Sigmoid colon (tissue), 7 donors: ENCODE measurements around the gene JMY. TPM values are rescaled to one million over a fixed set of nuclear protein-coding genes. Genes with fewer than 3 reads are reported as not detected.

Experiments used
- DNase-seq: peaks from one replicate; pipeline ENCODE4 v3.0.0-alpha.2; 2019
- H3K27ac ChIP-seq, 4 donors: fragments of 200-600 bp; sonication (generic); one replicate each; pipeline ENCODE4 v1.5.1; 2016 to 2019; ENCODE audit warnings: mild to moderate bottlenecking in 1 of 4
- H3K27me3 ChIP-seq, 3 donors: fragments of 200-600 bp; sonication (generic); one replicate each; pipeline ENCODE4 v1.5.1; 2019; ENCODE audit warnings: mild to moderate bottlenecking in 1 of 3
- H3K36me3 ChIP-seq, 4 donors: fragments of 200-600 bp; sonication (generic); one replicate each; pipeline ENCODE4 v1.5.1; 2016 to 2019
- H3K4me1 ChIP-seq, 4 donors: fragments of 200-600 bp; sonication (generic); one replicate each; pipeline ENCODE4 v1.5.1; 2017 to 2019
- H3K4me3 ChIP-seq, 4 donors: fragments of 200-600 bp; sonication (generic); one replicate each; pipeline ENCODE4 v1.5.1; 2017 to 2019; ENCODE audit warnings: mild to moderate bottlenecking in 2 of 4, moderate library complexity in 1 of 4
- H3K9me3 ChIP-seq, 4 donors: fragments of 200-600 bp in 3 of 4; sonication (generic) in 3 of 4; one replicate each; pipeline versions ENCODE4 v1.5.1 to v1.6.1; 2013 to 2019
- EP300 ChIP-seq, 4 donors: sonication (generic); formaldehyde crosslinking; IDR thresholded peaks; one replicate each; pipeline ENCODE4 v1.6.1; 2017; ENCODE audit warnings: antibody characterized with exemption in 4 of 4
- POLR2A ChIP-seq, 2 donors: fragments of 450-650 bp; IDR thresholded peaks; one replicate each; pipeline ENCODE4 v1.6.1; 2016; ENCODE audit warnings: antibody characterized with exemption in 2 of 2, mild to moderate bottlenecking in 2 of 2, moderate library complexity in 2 of 2
- POLR2AphosphoS5 ChIP-seq, 4 donors: sonication (generic); formaldehyde crosslinking; IDR thresholded peaks; one replicate each; pipeline ENCODE4 v1.6.1; 2017; ENCODE audit warnings: antibody characterized with exemption in 4 of 4
- WGBS, 2 donors: extraction: QIAGEN DNeasy Blood & Tissue Kit; methylation state at CpG; one replicate each; pipeline ENCODE4 v1.1.7; 2013; 5-methylcytosine and 5-hydroxymethylcytosine counted together
- intact Hi-C: fragments of 100-400 bp; cut with DNase I; formaldehyde crosslinking; loops from one replicate; pipeline ENCODE4 v1.15.1; 2023
- polyA plus RNA-seq, 3 donors: library from polyadenylated mRNA; stranded (reverse); fragments of 200-250 nt; gene quantifications; one replicate each; pipeline ENCODE4 v1.2.3, GENCODE V29; 2013
- total RNA-seq, 4 donors: library from RNA; depleted of rRNA; stranded (reverse); fragments of >200 nt; gene quantifications; one replicate each; pipeline ENCODE4 v1.1.0, GENCODE V29; 2016
- TF ChIP-seq, protein P1 (sequence below), 4 experiments: fragments of 450-650 bp in 3 of 4; fragments of 200-600 bp in 1 of 4; IDR thresholded peaks; one replicate each; pipeline ENCODE4 v1.5.1; 2016 to 2019; ENCODE audit warnings: antibody characterized with exemption in 4 of 4, mild to moderate bottlenecking in 3 of 4, moderate library complexity in 2 of 4
- donor health status: healthy with polysubstance abuse.
- donor health status: Bipolar disorder and iron deficiency.
- donor health status: healthy.

JMY gene
- total and polyA plus RNA-seq, 7 donors, result 1.4 to 58.7 (median 33.2) TPM

DNA sequence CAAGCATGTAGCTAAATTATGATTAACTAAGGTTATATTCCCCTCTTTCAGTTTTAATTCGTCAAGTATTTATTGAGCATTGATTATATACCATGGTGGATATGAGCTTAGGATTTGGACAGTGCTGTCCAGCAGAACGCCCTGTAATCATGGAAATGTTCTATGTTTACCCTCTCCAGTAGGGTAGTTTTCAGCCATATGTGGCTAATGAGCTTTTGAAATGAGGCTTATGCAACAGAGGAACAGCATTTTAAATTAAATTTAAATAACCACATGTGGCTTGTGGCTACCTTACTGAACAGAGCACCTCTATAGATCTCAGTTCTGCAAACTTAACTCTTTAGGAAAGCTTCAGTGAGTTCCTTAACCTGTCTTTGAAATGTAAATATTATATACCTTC lies 59.1 kb downstream of the JMY start:
- 89 to 93% methylated on average over 2 of the region's 2 CpGs for WGBS, 2 donors
- TF ChIP-seq POLR2AphosphoS5 (IDR thresholded peaks at IDR 0.05), result no peak
- TF ChIP-seq POLR2A (IDR thresholded peaks at IDR 0.05), result no peak
- TF ChIP-seq EP300 (IDR thresholded peaks at IDR 0.05), result no peak
- TF ChIP-seq, protein P1, sequence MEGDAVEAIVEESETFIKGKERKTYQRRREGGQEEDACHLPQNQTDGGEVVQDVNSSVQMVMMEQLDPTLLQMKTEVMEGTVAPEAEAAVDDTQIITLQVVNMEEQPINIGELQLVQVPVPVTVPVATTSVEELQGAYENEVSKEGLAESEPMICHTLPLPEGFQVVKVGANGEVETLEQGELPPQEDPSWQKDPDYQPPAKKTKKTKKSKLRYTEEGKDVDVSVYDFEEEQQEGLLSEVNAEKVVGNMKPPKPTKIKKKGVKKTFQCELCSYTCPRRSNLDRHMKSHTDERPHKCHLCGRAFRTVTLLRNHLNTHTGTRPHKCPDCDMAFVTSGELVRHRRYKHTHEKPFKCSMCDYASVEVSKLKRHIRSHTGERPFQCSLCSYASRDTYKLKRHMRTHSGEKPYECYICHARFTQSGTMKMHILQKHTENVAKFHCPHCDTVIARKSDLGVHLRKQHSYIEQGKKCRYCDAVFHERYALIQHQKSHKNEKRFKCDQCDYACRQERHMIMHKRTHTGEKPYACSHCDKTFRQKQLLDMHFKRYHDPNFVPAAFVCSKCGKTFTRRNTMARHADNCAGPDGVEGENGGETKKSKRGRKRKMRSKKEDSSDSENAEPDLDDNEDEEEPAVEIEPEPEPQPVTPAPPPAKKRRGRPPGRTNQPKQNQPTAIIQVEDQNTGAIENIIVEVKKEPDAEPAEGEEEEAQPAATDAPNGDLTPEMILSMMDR (IDR thresholded peaks at IDR 0.05), result no peak
- H3K36me3 ChIP-seq, result peaks cover 2 to 36% (median 7%) of the 10 kb centered on the region in 4 donors

DNA sequence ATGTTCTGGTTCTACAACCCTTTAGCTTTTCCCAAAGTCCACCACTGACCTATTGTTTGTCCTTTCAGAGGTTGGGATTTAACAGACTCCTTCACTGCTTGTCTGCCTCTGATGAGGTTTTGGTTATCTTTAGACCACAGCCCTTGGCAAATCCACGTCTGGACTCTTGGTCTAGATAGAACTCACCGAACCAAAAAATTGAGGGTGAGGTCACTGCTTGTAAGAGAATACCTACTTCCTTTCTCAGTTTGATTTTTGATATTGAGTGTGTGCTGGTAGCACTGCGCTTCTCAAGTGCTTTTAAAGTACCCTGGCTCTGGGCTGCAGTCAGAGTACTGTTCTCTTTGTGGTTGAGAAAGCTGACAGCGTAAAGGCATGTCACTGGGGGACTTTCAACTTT lies 61.7 kb downstream of the JMY start:
- no peak for DNase-seq
- 80 to 93% methylated on average over 4 of the region's 4 CpGs for WGBS, 2 donors
- no peaks in the 10 kb centered on the region for H3K9me3 ChIP-seq
- no peak for TF ChIP-seq EP300 (IDR thresholded peaks at IDR 0.05)
- TF ChIP-seq POLR2A (IDR thresholded peaks at IDR 0.05), result no peak
- TF ChIP-seq POLR2AphosphoS5 (IDR thresholded peaks at IDR 0.05), result no peak
- peaks cover 0 to 29% (median 0%) of the 10 kb centered on the region in 4 donors for H3K4me1 ChIP-seq
- H3K36me3 ChIP-seq, result peaks cover 0 to 37% (median 13%) of the 10 kb centered on the region in 4 donors
- H3K4me3 ChIP-seq, result no peak overlapping the region
- intact Hi-C loops, result no loop called here
- no peaks in the 10 kb centered on the region for H3K27me3 ChIP-seq
- no peak overlapping the region for H3K27ac ChIP-seq

More for the DNA sequence above, 59.1 kb downstream of the JMY start:
- peaks cover 0 to 29% (median 0%) of the 10 kb centered on the region in 4 donors for H3K4me1 ChIP-seq
- intact Hi-C loops, result no loop called here
- DNase-seq, result no peak
- no peak overlapping the region for H3K27ac ChIP-seq
- H3K27me3 ChIP-seq, result no peaks in the 10 kb centered on the region
- H3K9me3 ChIP-seq, result no peaks in the 10 kb centered on the region
- H3K4me3 ChIP-seq, result no peak overlapping the region

DNA sequence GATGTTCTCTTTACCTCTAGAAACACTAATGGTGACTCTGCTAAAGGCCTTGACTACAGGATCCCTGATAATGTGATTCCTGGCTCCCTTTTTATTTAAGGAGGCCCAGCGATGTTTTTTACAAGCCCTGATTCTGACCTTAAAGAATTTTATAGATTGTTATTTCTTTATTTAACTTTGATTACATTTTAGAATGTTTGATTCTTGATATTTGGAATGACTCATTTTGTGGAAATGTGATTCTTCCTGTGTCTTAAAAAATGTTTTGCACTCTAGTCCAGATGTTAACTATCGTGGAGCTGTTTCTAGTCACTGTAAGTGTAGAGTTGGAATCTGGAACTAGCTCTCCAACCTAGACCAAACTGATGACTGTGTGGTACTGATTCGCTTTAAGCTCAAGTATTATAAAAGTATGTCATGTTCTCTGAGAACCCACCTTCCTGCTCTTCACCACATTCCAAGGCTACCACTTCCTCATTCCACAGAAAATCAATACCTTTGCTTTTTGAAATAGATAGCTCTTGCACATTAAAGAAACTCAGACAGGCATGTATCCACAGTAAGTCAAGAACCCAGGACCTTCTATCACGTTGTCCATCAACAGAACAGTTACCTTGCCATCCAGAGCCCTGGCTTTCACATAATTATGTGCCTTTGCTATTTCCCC lies 65.2 kb downstream of the JMY start:
- H3K4me1 ChIP-seq, result peaks cover 0 to 18% (median 0%) of the 10 kb centered on the region in 4 donors
- no peak overlapping the region for H3K4me3 ChIP-seq
- WGBS, 2 donors, result 88 to 89% methylated on average over 4 of the region's 4 CpGs
- no peaks in the 10 kb centered on the region for H3K9me3 ChIP-seq
- no peak for TF ChIP-seq POLR2AphosphoS5 (IDR thresholded peaks at IDR 0.05)
- TF ChIP-seq, protein P1 (IDR thresholded peaks at IDR 0.05), result no peak
- no peak for TF ChIP-seq POLR2A (IDR thresholded peaks at IDR 0.05)
- no peak for TF ChIP-seq EP300 (IDR thresholded peaks at IDR 0.05)
- intact Hi-C loops, result no loop called here
- no peaks in the 10 kb centered on the region for H3K27me3 ChIP-seq
- peaks cover 0 to 61% (median 15%) of the 10 kb centered on the region in 4 donors for H3K36me3 ChIP-seq
- no peak overlapping the region for H3K27ac ChIP-seq
- DNase-seq, result no peak

DNA sequence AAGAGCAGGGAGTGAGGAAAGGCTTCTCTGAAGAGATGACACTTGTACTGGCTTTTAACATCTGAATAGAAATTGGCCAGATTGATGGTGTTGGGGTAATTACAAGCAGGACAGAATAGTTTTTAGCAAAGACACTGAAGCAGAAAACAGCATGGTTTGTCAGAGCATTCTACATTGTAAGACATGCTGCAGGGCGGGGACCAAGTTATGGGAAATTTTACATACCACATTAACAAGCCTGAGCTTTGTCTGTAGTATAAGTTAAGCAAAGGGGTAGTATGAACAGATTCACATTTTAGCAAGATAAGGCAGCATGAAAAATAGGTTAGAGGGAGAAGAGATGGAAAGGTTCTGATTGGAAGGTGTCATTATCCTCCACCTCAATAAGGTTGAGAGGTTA lies 66.5 kb downstream of the JMY start:
- Histone ChIP-seq H3K9me3 (no peaks in the 10 kb centered on the region), H3K27me3 (no peaks in the 10 kb centered on the region), H3K27ac (no peak overlapping the region), H3K4me3 (no peak overlapping the region), H3K36me3 (peaks cover 0 to 74% (median 20%) of the 10 kb centered on the region in 4 donors), H3K4me1 (peaks cover 0 to 10% (median 0%) of the 10 kb centered on the region in 4 donors)
- intact Hi-C loops, result no loop called here
- no peak for DNase-seq
- WGBS, 2 donors, result 96 to 98% methylated on average over 1 of the region's 1 CpG
- TF ChIP-seq POLR2A (IDR thresholded peaks at IDR 0.05) (no peak), POLR2AphosphoS5 (IDR thresholded peaks at IDR 0.05) (no peak), EP300 (IDR thresholded peaks at IDR 0.05) (no peak)
- TF ChIP-seq, protein P1 (IDR thresholded peaks at IDR 0.05), result no peak

DNA sequence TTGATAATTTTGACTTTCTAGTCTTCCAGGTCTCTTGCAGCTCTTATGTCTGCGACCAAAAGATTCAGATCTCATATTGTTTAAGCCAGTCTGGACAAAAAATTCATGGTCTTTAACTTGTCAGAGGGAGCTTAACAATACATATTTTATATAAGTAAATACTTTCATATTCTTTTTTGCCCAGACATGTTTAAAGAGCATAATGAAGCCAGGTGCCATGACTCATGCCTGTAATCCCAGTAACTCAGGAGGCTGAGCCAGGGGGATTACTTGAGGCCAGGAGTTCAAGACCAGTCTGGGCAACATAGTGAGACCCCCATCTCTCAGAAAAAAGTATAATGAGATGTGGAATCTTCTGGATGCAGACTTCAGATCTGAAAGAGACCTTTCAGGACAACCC lies 69.8 kb downstream of the JMY start:
- DNase-seq, result no peak
- no peak overlapping the region for H3K4me3 ChIP-seq
- no peaks in the 10 kb centered on the region for H3K27me3 ChIP-seq
- H3K4me1 ChIP-seq, result no peaks in the 10 kb centered on the region
- no peaks in the 10 kb centered on the region for H3K9me3 ChIP-seq
- H3K36me3 ChIP-seq, result peaks cover 0 to 76% (median 14%) of the 10 kb centered on the region in 4 donors
- WGBS, 2 donors, result 92 to 97% methylated on average over 1 of the region's 1 CpG
- H3K27ac ChIP-seq, result no peak overlapping the region
- intact Hi-C loops, result no loop called here
- TF ChIP-seq, protein P1 (IDR thresholded peaks at IDR 0.05), result no peak
- TF ChIP-seq POLR2AphosphoS5 (IDR thresholded peaks at IDR 0.05) (no peak), EP300 (IDR thresholded peaks at IDR 0.05) (no peak), POLR2A (IDR thresholded peaks at IDR 0.05) (no peak)
